Pancreas (tissue), 10 donors: Measurements from ENCODE around the gene SNAP47. TPM values are rescaled to one million over a fixed set of nuclear protein-coding genes. Genes with fewer than 3 reads are reported as not detected.

ENCODE experiments used
- ATAC-seq, 4 donors: fragments of 200-7000 bp; cut with Tn5 transposase; one replicate each; pipeline versions ENCODE4 v1.8.0 to v1.9.1; 2020; ENCODE audit warnings: mild to moderate bottlenecking in 4 of 4, moderate library complexity in 4 of 4
- DNase-seq, 6 donors: peaks; one replicate each; pipeline ENCODE4 v3.0.0-alpha.2; 2020
- FAIRE-seq: peaks from 2 replicates; lab custom pipeline; 2012; peaks lifted over from hg19 to GRCh38; lab: Jason Lieb, UNC
- H3K27ac ChIP-seq, 4 donors: fragments of 200-600 bp; sonication (generic); 1 replicate in 3 of 4; 2 replicates in 1 of 4; pipeline versions ENCODE4 v1.5.0 to v1.8.0; 2020
- H3K27me3 ChIP-seq, 4 donors: fragments of 200-600 bp; one replicate each; pipeline ENCODE4 v1.8.0; 2021
- H3K36me3 ChIP-seq, 3 donors: fragments of 200-600 bp; sonication (generic) in 1 of 3; one replicate each; pipeline versions ENCODE4 v1.5.0 to v1.8.0; 2020 to 2021
- H3K4me1 ChIP-seq, 3 donors: fragments of 200-600 bp; one replicate each; pipeline ENCODE4 v1.8.0; 2021
- H3K4me3 ChIP-seq, 4 donors: fragments of 200-600 bp; sonication (generic) in 2 of 4; one replicate each; pipeline versions ENCODE4 v1.5.0 to v1.8.0; 2020 to 2021
- H3K9me3 ChIP-seq, 4 donors: fragments of 200-600 bp; one replicate each; pipeline ENCODE4 v1.8.0; 2021
- WGBS, 2 donors: extraction: QIAGEN DNeasy Blood & Tissue Kit; methylation state at CpG; one replicate each; pipeline ENCODE4 v1.1.7; 2013; 5-methylcytosine and 5-hydroxymethylcytosine counted together
- intact Hi-C, 3 donors: fragments of 100-400 bp; cut with DNase I; formaldehyde crosslinking; loops; one replicate each; pipeline versions ENCODE4 v1.11.1 to v1.14.2; 2022
- polyA plus RNA-seq, 2 donors: library from polyadenylated mRNA; stranded (reverse); fragments of 200-250 nt; gene quantifications; one replicate each; pipeline ENCODE4 v1.2.3, GENCODE V29; 2013
- total RNA-seq, 6 donors: library from RNA; stranded (reverse); fragmentation: NEBNext Ultra II Directional in 4 of 6; extraction: Animal tissue kit (Norgen Biotek cat#: 25700) in 4 of 6; gene quantifications; one replicate each; pipeline versions ENCODE4 v1.2.1 to v1.2.4, GENCODE V29; 2021 to 2023
- TF ChIP-seq, protein P1 (sequence below), 4 donors: fragments of 200-600 bp; sonication (generic) in 3 of 4; IDR thresholded peaks; one replicate each; pipeline versions ENCODE4 v1.5.0 to v1.8.0; 2021; ENCODE audit warnings: antibody characterized with exemption in 4 of 4
- donor health status: healthy with polysubstance abuse.
- donor health status: DM: no; HTN: no; CAD: no; lungs with moderate emphysema.
- donor health status: DM: no; HTN: no; CAD: no.
- donor health status: control.
- donor health status: control.
- donor health status: Bipolar disorder and iron deficiency.
- donor health status: DM: yes; HTN: yes; CAD: no.
- donor health status: DM: no; HTN: no; CAD: no.
- donor health status: DM: no; HTN: no; CAD: no.
- donor health status: DM: yes; HTN: yes; CAD: no.

The SNAP47 gene
- total and polyA plus RNA-seq, 8 donors = 12.3 to 21.5 (median 14.7) TPM

DNA sequence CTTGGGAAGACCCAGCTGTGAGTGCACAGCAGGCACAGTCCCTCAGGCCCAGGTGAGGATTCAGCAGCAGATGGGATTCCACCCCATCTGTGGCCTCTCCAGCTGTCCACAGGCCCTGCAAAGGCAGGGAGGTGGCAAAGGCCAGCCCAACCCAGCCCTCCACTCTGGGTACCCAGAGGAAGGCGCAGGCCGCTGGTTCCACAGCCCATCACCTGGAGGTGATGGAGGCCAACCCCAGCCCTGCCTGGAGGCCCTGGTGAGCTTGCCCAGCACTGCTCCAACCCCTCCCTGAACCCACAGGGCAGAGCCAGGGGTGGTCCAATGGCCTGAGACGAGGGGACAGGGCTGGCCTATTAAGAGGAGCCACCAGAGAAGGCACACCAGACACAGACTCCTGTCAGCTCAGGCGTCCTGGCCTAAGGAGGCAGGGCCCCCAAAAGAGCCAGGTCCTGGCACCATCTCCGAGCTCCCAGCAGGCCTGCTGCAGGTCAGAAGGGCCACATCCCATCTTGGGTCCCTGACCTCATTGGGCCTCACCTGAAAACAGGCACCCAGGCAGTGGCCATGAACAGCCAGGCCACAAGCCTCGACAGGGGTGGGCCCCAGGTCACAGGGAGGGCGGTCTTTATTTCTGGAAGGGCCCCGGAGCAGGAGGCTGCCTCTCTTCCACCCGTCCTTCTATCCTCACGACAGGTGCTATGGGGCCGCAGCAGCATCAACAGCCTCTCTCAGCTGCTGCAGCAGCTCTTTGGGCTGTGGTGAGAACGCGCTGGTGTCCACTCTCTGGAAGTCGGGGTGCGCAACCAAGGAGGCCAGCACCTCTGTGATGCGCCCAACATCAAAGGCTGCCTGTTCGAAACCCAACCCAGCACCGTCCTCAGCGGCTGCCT lies 3.3 kb upstream of the SNAP47 start:
- Histone ChIP-seq H3K4me3 (no peak overlapping the region), H3K27me3 (no peaks in the 10 kb centered on the region), H3K4me1 (peaks cover 5 to 26% (median 18%) of the 10 kb centered on the region in 3 donors), H3K27ac (no peak overlapping the region), H3K9me3 (no peaks in the 10 kb centered on the region), H3K36me3 (peaks cover 0 to 6% (median 0%) of the 10 kb centered on the region in 3 donors)
- ATAC-seq = no peak
- intact Hi-C loops = no loop called here
- TF ChIP-seq, protein P1, sequence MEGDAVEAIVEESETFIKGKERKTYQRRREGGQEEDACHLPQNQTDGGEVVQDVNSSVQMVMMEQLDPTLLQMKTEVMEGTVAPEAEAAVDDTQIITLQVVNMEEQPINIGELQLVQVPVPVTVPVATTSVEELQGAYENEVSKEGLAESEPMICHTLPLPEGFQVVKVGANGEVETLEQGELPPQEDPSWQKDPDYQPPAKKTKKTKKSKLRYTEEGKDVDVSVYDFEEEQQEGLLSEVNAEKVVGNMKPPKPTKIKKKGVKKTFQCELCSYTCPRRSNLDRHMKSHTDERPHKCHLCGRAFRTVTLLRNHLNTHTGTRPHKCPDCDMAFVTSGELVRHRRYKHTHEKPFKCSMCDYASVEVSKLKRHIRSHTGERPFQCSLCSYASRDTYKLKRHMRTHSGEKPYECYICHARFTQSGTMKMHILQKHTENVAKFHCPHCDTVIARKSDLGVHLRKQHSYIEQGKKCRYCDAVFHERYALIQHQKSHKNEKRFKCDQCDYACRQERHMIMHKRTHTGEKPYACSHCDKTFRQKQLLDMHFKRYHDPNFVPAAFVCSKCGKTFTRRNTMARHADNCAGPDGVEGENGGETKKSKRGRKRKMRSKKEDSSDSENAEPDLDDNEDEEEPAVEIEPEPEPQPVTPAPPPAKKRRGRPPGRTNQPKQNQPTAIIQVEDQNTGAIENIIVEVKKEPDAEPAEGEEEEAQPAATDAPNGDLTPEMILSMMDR (IDR thresholded peaks at IDR 0.05) = no peak
- 91 to 93% methylated on average over 19 of the region's 19 CpGs for WGBS, 2 donors
- FAIRE-seq = no peak
- peak in 2 of 6 donors; percentile 15 to 72 for DNase-seq

- H3K4me1 ChIP-seq = peaks cover 5 to 24% (median 18%) of the 10 kb centered on the region in 3 donors
- TF ChIP-seq, protein P1 (IDR thresholded peaks at IDR 0.05) = no peak
- no peak overlapping the region for H3K27ac ChIP-seq
- intact Hi-C loops = no loop called here
- no peak for ATAC-seq
- DNase-seq = peak in 2 of 6 donors; percentile 17 to 71
- H3K27me3 ChIP-seq = no peaks in the 10 kb centered on the region
- H3K9me3 ChIP-seq = no peaks in the 10 kb centered on the region
- 93 to 95% methylated on average over 18 of the region's 18 CpGs for WGBS, 2 donors
- peaks cover 0 to 6% (median 0%) of the 10 kb centered on the region in 3 donors for H3K36me3 ChIP-seq
- H3K4me3 ChIP-seq = no peak overlapping the region
- FAIRE-seq = no peak
These were observed 2.5 kb upstream of the SNAP47 start for GRCh38 chr1:227732586-227733308.

DNA sequence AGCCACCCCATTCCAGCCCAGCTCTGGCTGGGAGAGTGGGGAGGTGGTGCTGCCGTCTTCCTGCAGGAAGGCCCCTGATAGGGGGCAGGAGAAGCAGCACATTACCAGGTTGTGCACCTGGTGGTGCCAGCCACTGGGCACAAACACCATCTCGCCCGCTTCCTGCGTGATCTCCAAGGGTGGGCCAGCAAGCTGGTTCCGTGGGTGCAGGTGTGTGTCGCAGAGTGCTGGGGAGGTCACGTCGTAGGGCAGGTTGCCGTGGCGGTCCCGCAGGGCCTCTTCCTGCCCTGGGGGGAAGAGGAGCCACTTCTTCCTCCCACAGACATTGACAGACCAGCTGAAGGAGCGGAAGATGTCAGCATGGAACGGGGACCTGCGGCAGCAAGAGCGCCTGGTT lies 1.9 kb upstream of the SNAP47 start:
- intact Hi-C loops = no loop called here
- Histone ChIP-seq H3K27me3 (no peaks in the 10 kb centered on the region), H3K4me1 (peaks cover 5 to 23% (median 18%) of the 10 kb centered on the region in 3 donors), H3K9me3 (no peaks in the 10 kb centered on the region), H3K36me3 (peaks cover 0 to 6% (median 0%) of the 10 kb centered on the region in 3 donors), H3K27ac (no peak overlapping the region), H3K4me3 (peak overlapping the region in 1 of 4 donors; percentile 96)
- TF ChIP-seq, protein P1 (IDR thresholded peaks at IDR 0.05) = no peak
- no peak for FAIRE-seq
- DNase-seq = no peak
- WGBS, 2 donors = 92 to 94% methylated on average over 15 of the region's 15 CpGs
- ATAC-seq = no peak

GRCh38 chr1:227733751-227734545 lies 1.3 kb upstream of the SNAP47 start:
- Histone ChIP-seq H3K27me3 (no peaks in the 10 kb centered on the region), H3K4me3 (peak overlapping the region; percentile 87 to 97 (median 93)), H3K4me1 (peaks cover 5 to 23% (median 18%) of the 10 kb centered on the region in 3 donors), H3K27ac (peak overlapping the region in 1 of 4 donors; percentile 33), H3K9me3 (no peaks in the 10 kb centered on the region), H3K36me3 (peaks cover 0 to 6% (median 0%) of the 10 kb centered on the region in 3 donors)
- ATAC-seq (no peak), DNase-seq (peak in 2 of 6 donors; percentile 20 to 27), FAIRE-seq (no peak)
- 45 to 50% methylated on average over 23 to 24 of the region's 24 CpGs for WGBS, 2 donors
- intact Hi-C loops = no loop called here
- TF ChIP-seq, protein P1 (IDR thresholded peaks at IDR 0.05) = no peak
